GM12865 (cell line): ENCODE results near the gene ABRACL.
"Not testable (repeated sequence)": the region's sequence is repeated elsewhere in the genome, so short reads cannot be mapped to it uniquely, and the experiment has no call there.

ENCODE experiments used
- DNase-seq: peaks from one replicate; pipeline ENCODE4 v3.0.0; 2010; ENCODE audit warnings: low read depth
- H3K4me3 ChIP-seq: 2 replicates; pipeline ENCODE4 v1.5.1; 2011; ENCODE audit warnings: mild to moderate bottlenecking, low read depth, low read length, control low read depth
- TF ChIP-seq, protein P1 (sequence below): IDR thresholded peaks from 2 replicates; pipeline ENCODE4 v1.5.1; 2011; ENCODE audit warnings: low read length, control low read depth, low read depth, inconsistent platforms; ENCODE audit not compliant: insufficient read depth; ENCODE audit errors: missing control alignments

ABRACL gene

DNA sequence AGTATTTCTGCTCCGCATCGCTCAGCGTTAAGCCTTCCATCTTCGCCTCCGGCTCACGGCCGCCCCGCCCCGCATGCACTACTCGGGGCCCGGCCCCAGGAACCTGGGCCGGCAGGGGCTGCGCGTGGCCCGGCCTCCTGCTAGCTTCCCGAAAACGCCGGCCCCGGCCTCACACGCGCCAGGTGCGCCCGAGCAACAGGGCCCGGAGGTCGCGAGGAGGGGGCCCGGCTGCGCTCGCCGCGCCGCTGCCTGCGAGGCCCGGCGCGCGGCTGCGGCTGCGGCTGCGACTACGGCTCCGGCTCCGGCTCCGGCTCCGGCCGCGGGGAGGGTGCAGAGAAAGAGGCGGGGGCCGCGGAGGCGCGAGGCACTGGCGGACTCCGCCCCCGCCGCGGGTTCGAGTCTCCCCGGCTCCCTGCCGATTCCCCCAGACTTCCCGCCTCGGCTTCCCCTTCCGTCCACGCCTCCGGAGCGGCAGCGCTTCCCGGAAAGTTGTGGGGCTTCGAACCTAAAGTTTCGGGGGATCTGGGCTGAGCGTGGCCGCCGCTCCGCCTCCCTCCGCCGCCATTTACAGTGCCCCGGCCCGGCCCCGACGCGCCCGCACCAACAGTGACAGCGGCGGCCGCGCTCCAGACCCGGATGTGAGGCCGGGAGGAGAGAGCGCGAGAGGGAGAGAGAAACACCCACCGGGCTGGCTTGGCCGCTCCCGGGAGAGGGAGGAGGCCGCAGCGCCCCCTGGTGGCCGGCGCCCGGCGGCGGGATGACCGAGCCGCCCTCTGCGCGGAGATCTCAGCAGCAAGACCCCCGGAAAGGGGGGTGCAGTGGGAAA lies 40.7 kb upstream of the ABRACL start, which contains the start of gene REPS1:
TSS of gene REPS1 (minus strand) at position 611 of the 826 bp plus-strand sequence. CDS start at position 40, 571 bp downstream.
- TF ChIP-seq, protein P1, sequence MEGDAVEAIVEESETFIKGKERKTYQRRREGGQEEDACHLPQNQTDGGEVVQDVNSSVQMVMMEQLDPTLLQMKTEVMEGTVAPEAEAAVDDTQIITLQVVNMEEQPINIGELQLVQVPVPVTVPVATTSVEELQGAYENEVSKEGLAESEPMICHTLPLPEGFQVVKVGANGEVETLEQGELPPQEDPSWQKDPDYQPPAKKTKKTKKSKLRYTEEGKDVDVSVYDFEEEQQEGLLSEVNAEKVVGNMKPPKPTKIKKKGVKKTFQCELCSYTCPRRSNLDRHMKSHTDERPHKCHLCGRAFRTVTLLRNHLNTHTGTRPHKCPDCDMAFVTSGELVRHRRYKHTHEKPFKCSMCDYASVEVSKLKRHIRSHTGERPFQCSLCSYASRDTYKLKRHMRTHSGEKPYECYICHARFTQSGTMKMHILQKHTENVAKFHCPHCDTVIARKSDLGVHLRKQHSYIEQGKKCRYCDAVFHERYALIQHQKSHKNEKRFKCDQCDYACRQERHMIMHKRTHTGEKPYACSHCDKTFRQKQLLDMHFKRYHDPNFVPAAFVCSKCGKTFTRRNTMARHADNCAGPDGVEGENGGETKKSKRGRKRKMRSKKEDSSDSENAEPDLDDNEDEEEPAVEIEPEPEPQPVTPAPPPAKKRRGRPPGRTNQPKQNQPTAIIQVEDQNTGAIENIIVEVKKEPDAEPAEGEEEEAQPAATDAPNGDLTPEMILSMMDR: peak; percentile 90
- peak; percentile 95 for DNase-seq
- peak within 1 kb of the TSS; percentile 82 for H3K4me3 ChIP-seq

- peak overlapping the region; percentile 82 for H3K4me3 ChIP-seq
- TF ChIP-seq, protein P1: no peak
- DNase-seq: no peak
Measured at GRCh38 chr6:138988469-138988834, 40.1 kb upstream of the ABRACL start.

DNA sequence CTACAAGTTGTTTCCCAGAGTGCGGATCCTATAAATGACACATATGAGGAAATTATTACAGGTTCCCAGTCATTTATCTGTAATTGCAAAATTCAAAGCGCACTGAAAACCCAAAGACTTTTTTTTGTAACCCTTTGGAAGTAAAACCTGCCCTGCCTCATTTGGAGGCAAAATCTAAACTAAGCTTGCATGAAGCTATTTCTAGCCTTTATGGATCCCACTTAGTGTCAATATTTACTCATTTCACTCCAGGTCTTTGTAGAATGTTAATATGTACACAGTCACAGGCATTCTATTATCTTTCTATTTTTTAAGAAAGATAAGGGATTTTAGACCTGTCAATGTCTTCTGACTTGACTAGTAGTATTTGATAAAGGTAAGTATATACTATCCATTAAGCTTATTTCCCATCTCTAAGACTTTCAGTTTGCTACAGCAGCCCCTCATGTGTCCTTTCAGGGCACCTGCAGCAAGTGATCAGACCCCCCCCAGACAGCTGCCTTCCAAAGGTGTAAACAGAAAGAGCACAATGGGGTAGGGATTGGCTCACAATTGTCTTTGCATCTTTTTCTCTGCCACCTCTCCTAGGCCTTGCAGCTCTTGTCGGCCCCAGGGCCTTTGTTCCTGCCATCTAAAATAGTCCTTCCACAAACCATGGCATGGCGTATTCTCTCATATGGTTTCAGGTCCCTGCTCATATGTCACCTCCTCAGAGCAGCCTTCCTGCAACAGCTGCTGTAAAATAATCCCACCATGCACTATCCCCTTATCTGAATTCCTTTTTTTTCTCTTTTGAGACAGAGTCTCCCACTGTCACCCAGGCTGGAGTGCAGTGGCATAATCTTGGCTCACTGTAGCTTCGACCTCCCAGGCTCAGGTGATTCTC lies 39.2 kb upstream of the ABRACL start:
- no peak overlapping the region for H3K4me3 ChIP-seq
- DNase-seq: no peak
- TF ChIP-seq, protein P1: no peak

DNA sequence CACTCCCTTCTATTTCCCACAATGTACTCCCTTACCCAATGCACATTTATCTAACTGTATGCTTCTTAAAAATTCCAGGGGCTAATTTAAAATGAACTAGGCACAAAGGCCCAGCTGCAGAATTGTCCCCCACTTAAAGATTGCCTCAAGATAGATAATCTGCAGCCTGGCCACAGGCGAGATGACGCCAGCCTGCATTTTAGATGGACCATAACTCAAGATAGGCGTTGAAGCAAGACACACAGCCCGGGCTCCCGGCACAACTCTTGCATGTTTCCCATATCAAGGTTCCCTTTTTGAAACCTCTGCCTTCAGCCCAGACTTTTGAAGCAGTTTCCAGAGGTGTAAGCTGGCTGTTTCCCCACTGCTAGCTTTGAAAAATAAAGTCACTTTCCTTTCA lies 37.3 kb upstream of the ABRACL start:
- TF ChIP-seq, protein P1: no peak
- no peak overlapping the region for H3K4me3 ChIP-seq
- DNase-seq: no peak

GRCh38 chr6:138992965-138993364 lies 35.6 kb upstream of the ABRACL start:
- not testable (repeated sequence) for H3K4me3 ChIP-seq

DNA sequence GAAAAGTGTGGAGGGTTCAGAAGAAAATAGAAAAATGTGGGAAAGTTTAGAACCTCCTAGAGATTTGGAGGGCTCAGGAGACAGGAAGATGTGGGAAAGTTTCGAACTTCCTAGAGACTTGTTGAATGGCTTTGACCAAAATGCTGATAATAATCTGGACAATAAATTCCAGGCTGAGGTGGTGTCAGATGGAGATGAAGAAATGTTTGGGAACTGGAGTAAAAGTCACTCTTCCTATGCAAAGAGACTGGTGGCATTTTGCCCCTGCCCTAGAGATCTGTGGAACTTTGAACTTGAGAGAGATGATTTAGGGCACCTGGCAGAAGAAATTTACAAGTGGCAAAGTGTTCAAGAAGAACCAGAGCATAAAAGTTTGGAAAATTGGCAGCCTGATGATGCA lies 35.1 kb upstream of the ABRACL start:
- not testable (repeated sequence) for DNase-seq, H3K4me3 ChIP-seq

More at GRCh38 chr6:138992965-138993364, 35.6 kb upstream of the ABRACL start:
- DNase-seq: not testable (repeated sequence)

DNA sequence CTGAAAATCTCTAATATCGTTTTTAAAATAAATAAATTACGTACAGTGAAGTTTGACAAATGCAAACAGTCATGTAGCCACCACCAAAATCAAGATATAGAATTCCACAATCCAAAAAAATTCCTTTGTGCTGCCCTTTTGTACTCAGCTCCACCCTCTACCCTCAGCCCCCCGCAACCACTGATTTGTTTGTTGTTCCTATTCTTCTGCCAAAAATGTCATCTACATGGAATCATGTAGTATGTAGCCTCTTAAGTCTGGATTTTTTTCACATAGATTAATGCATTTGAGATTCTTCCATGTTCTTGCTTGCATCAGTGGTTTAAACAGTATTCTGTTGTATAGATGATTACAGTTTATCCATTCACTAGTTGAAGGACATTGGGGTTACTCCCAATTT lies 32.0 kb upstream of the ABRACL start:
- TF ChIP-seq, protein P1: no peak
- DNase-seq: no peak

More for the DNA sequence above, 32.0 kb upstream of the ABRACL start:
- H3K4me3 ChIP-seq: no peak overlapping the region
